Activated B cell treated with CpG ODN at 0.5 μM for 24 hours (primary cell): ENCODE data around the gene NEAT1. TPM values are rescaled to one million over a fixed set of nuclear protein-coding genes. Genes with fewer than 3 reads are reported as not detected.
"Not testable (repeated sequence)": the region's sequence is repeated elsewhere in the genome, so short reads cannot be mapped to it uniquely, and the experiment has no call there.

Experiments used
- ATAC-seq: fragments of 200-7000 bp; cut with Tn5 transposase; one replicate; pipeline ENCODE4 v1.10.0; 2021; ENCODE audit warnings: low read depth, mild to moderate bottlenecking, moderate library complexity
- CTCF ChIA-PET: fragments of 350-600 bp; sonication (Branson Sonifier 250); formaldehyde crosslinking; loops from one replicate; lab custom pipeline; 2021; ENCODE audit warnings: antibody characterized with exemption; lab: Charles Lee
- POLR2A ChIA-PET: fragments of 350-600 bp; sonication (Branson Sonifier 250); formaldehyde crosslinking; loops from one replicate; lab custom pipeline; 2021; ENCODE audit warnings: antibody characterized with exemption; lab: Charles Lee
- DNase-seq: peaks from one replicate; pipeline ENCODE4 v3.0.0; 2022
- H3K27ac Mint-ChIP-seq: one replicate; pipeline ENCODE4 v1.8.0; 2020; ENCODE audit warnings: mixed read lengths
- H3K27me3 Mint-ChIP-seq: one replicate; pipeline ENCODE4 v1.8.0; 2021; ENCODE audit warnings: mixed read lengths
- H3K36me3 Mint-ChIP-seq: one replicate; pipeline ENCODE4 v1.8.0; 2021; ENCODE audit warnings: low read depth, mixed read lengths
- H3K4me1 Mint-ChIP-seq: one replicate; pipeline ENCODE4 v1.8.0; 2021; ENCODE audit warnings: mixed read lengths
- H3K4me3 Mint-ChIP-seq: one replicate; pipeline ENCODE4 v1.8.0; 2020; ENCODE audit warnings: mild to moderate bottlenecking, mixed read lengths
- H3K9me3 Mint-ChIP-seq: one replicate; pipeline ENCODE4 v1.8.0; 2020; ENCODE audit warnings: mixed read lengths
- intact Hi-C: fragments of 100-400 bp; cut with micrococcal nuclease; formaldehyde crosslinking; loops from one replicate; pipeline ENCODE4 v1.15.1; 2024
- total RNA-seq: library from RNA; stranded (reverse); gene quantifications from 2 replicates; pipeline ENCODE4 v1.2.3, GENCODE V29; 2022
- TF ChIP-seq, protein P1 (sequence below): fragments of 200-600 bp; IDR thresholded peaks from one replicate; pipeline ENCODE4 v1.8.0; 2022; ENCODE audit warnings: antibody characterized with exemption, mild to moderate bottlenecking

NEAT1 gene
- total RNA-seq, 1 donor from 2014 or later: 699 TPM

DNA sequence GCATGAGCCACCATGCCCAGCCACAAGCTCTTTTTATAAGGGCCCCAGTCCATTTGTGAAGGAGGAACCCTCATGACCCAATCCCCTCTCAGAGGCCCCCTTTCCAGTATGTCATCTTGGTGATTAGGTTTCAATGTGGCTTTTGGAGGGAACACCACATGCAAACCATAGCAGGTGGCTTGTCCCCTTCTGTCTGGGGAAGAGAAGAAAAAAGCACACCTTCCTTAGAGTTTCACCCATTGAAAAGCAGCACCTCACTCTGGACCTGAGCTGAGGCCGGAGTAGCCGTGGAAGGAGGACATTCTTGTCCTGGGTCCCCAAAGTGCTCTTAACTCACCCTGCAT lies 25.4 kb downstream of the NEAT1 start:
- ChIA-PET POLR2A (interaction anchor here (1.6 to 11.6 kb wide), 4 partner anchors 24 to 54 kb away, joined by 4 to 535 read pairs (median 170); partner anchors contain the start of genes MALAT1 and NEAT1), CTCF (no interaction called here)
- DNase-seq: no peak
- intact Hi-C loops: no loop called here
- no peak for ATAC-seq
- Mint-ChIP-seq H3K9me3 (no peaks in the 10 kb centered on the region), H3K36me3 (peaks cover 9% of the 10 kb centered on the region), H3K4me1 (peaks cover 42% of the 10 kb centered on the region), H3K4me3 (no peak overlapping the region), H3K27ac (peak overlapping the region; percentile 46), H3K27me3 (no peaks in the 10 kb centered on the region)
- TF ChIP-seq, protein P1, sequence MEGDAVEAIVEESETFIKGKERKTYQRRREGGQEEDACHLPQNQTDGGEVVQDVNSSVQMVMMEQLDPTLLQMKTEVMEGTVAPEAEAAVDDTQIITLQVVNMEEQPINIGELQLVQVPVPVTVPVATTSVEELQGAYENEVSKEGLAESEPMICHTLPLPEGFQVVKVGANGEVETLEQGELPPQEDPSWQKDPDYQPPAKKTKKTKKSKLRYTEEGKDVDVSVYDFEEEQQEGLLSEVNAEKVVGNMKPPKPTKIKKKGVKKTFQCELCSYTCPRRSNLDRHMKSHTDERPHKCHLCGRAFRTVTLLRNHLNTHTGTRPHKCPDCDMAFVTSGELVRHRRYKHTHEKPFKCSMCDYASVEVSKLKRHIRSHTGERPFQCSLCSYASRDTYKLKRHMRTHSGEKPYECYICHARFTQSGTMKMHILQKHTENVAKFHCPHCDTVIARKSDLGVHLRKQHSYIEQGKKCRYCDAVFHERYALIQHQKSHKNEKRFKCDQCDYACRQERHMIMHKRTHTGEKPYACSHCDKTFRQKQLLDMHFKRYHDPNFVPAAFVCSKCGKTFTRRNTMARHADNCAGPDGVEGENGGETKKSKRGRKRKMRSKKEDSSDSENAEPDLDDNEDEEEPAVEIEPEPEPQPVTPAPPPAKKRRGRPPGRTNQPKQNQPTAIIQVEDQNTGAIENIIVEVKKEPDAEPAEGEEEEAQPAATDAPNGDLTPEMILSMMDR: no peak

- CTCF ChIA-PET: no interaction called here
- intact Hi-C loops: no loop called here
- H3K4me1 Mint-ChIP-seq: peaks cover 37% of the 10 kb centered on the region
- peaks cover 9% of the 10 kb centered on the region for H3K36me3 Mint-ChIP-seq
- H3K9me3 Mint-ChIP-seq: no peaks in the 10 kb centered on the region
- ATAC-seq: no peak
- DNase-seq: no peak
- H3K27me3 Mint-ChIP-seq: no peaks in the 10 kb centered on the region
- H3K4me3 Mint-ChIP-seq: no peak overlapping the region
- TF ChIP-seq, protein P1: no peak
- POLR2A ChIA-PET: interaction anchor here (0.7 to 11.6 kb wide), 7 partner anchors 18 to 78 kb away, joined by 4 to 535 read pairs (median 9); partner anchors contain the start of genes MALAT1 and NEAT1
- H3K27ac Mint-ChIP-seq: peak overlapping the region; percentile 50
Observed at GRCh38 chr11:65448418-65449105, 26.0 kb downstream of the NEAT1 start.

DNA sequence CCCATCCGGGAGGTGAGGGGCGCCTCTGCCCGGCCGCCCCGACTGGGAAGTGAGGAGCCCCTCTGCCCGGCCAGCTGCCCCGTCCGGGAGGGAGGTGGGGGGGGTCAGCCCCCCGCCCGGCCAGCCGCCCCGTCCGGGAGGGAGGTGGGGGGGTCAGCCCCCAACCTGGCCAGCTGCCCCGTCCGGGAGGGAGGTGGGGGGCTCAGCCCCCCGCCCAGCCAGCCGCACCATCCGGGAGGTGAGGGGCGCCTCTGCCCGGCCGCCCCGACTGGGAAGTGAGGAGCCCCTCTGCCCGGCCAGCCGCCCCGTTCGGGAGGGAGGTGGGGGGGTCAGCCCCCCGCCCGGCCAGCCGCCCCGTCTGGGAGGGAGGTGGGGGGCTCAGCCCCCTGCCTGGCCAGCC lies 28.7 kb downstream of the NEAT1 start:
- H3K4me1 Mint-ChIP-seq: peaks cover 36% of the 10 kb centered on the region

GRCh38 chr11:65452259-65452658 lies 29.7 kb downstream of the NEAT1 start:
- CTCF ChIA-PET, DNase-seq, H3K27ac Mint-ChIP-seq, H3K36me3 Mint-ChIP-seq, H3K27me3 Mint-ChIP-seq, H3K4me3 Mint-ChIP-seq, ATAC-seq, intact Hi-C loops, H3K9me3 Mint-ChIP-seq: not testable (repeated sequence)
- peaks cover 40% of the 10 kb centered on the region for H3K4me1 Mint-ChIP-seq
- POLR2A ChIA-PET: interaction anchor here (1.0 to 1.1 kb wide), 2 partner anchors 47 to 50 kb away, joined by 3 to 4 read pairs; partner anchors contain the start of gene MALAT1

More for the DNA sequence above, 28.7 kb downstream of the NEAT1 start:
- POLR2A ChIA-PET, DNase-seq, H3K9me3 Mint-ChIP-seq, CTCF ChIA-PET, intact Hi-C loops, H3K27me3 Mint-ChIP-seq, H3K27ac Mint-ChIP-seq, H3K4me3 Mint-ChIP-seq, ATAC-seq, H3K36me3 Mint-ChIP-seq: not testable (repeated sequence)

GRCh38 chr11:65452806-65453490 lies 30.4 kb downstream of the NEAT1 start:
- Mint-ChIP-seq H3K36me3 (peaks cover 5% of the 10 kb centered on the region), H3K4me1 (peaks cover 42% of the 10 kb centered on the region), H3K9me3 (no peaks in the 10 kb centered on the region), H3K4me3 (no peak overlapping the region), H3K27me3 (no peaks in the 10 kb centered on the region), H3K27ac (no peak overlapping the region)
- ATAC-seq: no peak
- intact Hi-C loops: no loop called here
- TF ChIP-seq, protein P1: no peak
- ChIA-PET POLR2A (interaction anchor here (0.7 to 1.1 kb wide), 4 partner anchors 23 to 49 kb away, joined by 3 to 5 read pairs (median 4); partner anchors contain the start of gene MALAT1), CTCF (no interaction called here)
- no peak for DNase-seq

DNA sequence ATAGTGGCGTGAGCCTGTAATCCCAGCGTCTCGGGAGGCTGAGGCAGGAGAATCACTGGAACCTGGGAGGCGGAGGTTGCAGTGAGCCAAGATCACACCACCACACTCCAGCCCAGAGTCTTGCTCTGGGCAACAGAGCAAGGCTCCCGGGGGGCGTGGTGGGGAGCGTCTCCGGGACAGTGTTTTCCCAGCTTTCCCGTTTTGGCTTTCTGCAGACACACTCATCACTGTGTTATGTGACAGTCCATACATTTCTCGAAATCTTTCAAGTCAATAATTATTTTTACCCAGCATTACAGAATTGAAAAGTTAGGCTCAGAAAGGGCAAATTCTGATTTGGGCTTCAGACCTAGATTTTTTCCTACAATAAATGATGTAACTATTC lies 31.7 kb downstream of the NEAT1 start:
- ChIA-PET POLR2A (interaction anchor here (0.6 to 2.7 kb wide), 3 partner anchors 24 to 44 kb away, joined by 3 to 35 read pairs (median 14); partner anchors contain the start of genes MALAT1 and NEAT1), CTCF (no interaction called here)
- TF ChIP-seq, protein P1: no peak
- DNase-seq (no peak), ATAC-seq (no peak)
- Mint-ChIP-seq H3K4me1 (peaks cover 33% of the 10 kb centered on the region), H3K4me3 (peak overlapping the region; percentile 95), H3K27ac (peak overlapping the region; percentile 90), H3K27me3 (no peaks in the 10 kb centered on the region), H3K36me3 (peaks cover 5% of the 10 kb centered on the region), H3K9me3 (no peaks in the 10 kb centered on the region)
- intact Hi-C loops: no loop called here
